Measurements from ENCODE around the gene PTPRB.

Gene PTPRB

DNA sequence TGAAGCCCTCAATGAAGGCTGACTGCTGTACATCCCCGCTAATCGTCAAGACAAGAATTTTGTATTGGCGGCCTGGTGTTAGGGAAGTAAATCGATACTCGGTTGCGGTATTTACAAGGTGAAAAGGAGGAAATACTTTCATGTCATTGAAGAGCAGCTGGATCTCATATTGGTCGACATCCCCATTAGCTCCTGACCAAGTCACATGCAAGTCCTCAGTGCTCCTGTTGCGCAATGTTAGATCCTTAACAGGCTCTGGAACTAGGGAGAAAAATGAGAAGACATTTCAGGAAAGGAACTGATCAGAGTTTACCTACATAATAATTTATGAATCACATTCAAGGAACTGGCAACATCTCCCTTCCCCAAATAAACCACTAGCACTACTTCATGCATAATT lies 66.2 kb downstream of the PTPRB start:
- no peaks in the 10 kb centered on the region for H3K36me3 ChIP-seq
- DNase-seq, result no peak
- no peak overlapping the region for H3K4me3 ChIP-seq
- no peaks in the 10 kb centered on the region for H3K27me3 ChIP-seq
- no peak overlapping the region for H3K27ac ChIP-seq
- TF ChIP-seq, protein P1, sequence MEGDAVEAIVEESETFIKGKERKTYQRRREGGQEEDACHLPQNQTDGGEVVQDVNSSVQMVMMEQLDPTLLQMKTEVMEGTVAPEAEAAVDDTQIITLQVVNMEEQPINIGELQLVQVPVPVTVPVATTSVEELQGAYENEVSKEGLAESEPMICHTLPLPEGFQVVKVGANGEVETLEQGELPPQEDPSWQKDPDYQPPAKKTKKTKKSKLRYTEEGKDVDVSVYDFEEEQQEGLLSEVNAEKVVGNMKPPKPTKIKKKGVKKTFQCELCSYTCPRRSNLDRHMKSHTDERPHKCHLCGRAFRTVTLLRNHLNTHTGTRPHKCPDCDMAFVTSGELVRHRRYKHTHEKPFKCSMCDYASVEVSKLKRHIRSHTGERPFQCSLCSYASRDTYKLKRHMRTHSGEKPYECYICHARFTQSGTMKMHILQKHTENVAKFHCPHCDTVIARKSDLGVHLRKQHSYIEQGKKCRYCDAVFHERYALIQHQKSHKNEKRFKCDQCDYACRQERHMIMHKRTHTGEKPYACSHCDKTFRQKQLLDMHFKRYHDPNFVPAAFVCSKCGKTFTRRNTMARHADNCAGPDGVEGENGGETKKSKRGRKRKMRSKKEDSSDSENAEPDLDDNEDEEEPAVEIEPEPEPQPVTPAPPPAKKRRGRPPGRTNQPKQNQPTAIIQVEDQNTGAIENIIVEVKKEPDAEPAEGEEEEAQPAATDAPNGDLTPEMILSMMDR (IDR thresholded peaks at IDR 0.05), result no peak
- H3K4me1 ChIP-seq, result no peaks in the 10 kb centered on the region
- intact Hi-C loops (cut with DNase I; ENCODE audit: low total_unique reads), result no loop called here
- no peaks in the 10 kb centered on the region for H3K9me3 ChIP-seq

DNA sequence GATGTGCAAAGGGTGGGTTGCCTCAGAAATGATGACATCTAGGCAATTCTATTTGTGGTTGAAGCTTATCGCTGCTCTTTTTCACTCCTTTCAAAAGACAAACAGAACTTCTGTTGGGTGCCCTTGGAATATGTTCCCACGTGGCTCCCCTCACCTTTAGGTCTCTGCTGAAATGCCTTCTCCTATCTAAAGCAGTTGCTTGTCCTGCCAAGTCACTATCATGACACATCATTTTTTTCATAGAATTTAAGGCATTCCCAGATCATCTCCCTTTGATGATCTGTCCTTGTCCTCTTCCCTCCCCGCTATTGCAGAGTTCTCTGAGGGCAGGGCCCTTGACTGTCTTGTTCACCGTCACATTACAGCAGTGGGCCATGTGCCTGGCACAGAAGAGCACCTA lies 75.7 kb downstream of the PTPRB start:
- no peak overlapping the region for H3K27ac ChIP-seq
- intact Hi-C loops (cut with DNase I; ENCODE audit: low total_unique reads), result no loop called here
- H3K9me3 ChIP-seq, result no peaks in the 10 kb centered on the region
- TF ChIP-seq, protein P1 (IDR thresholded peaks at IDR 0.05), result no peak
- no peak overlapping the region for H3K4me3 ChIP-seq
- H3K27me3 ChIP-seq, result no peaks in the 10 kb centered on the region
- no peaks in the 10 kb centered on the region for H3K36me3 ChIP-seq
- H3K4me1 ChIP-seq, result no peaks in the 10 kb centered on the region
- no peak for DNase-seq

DNA sequence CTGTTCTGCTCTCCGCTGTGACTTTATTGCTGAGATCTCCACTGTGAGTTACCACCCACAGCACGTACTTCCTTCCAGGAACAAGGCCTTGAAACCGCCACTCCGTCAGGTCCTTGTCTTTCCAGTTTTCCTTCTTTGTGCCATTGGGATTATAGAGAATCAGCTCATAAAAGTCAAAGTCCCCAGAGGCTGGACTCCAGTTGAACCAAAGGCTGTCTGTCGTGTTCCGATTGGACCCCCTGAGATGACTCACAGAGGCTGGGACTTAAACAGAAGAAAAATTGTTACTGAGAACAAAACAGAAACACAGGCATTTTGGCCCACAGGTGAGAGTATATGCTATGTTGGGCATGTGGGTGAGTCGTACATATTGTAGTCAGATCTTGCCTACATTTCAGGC lies 76.6 kb downstream of the PTPRB start:
- intact Hi-C loops (cut with DNase I; ENCODE audit: low total_unique reads), result no loop called here
- Histone ChIP-seq H3K36me3 (no peaks in the 10 kb centered on the region), H3K27ac (no peak overlapping the region), H3K4me1 (no peaks in the 10 kb centered on the region), H3K4me3 (no peak overlapping the region), H3K27me3 (no peaks in the 10 kb centered on the region), H3K9me3 (no peaks in the 10 kb centered on the region)
- no peak for DNase-seq
- TF ChIP-seq, protein P1 (IDR thresholded peaks at IDR 0.05), result no peak

DNA sequence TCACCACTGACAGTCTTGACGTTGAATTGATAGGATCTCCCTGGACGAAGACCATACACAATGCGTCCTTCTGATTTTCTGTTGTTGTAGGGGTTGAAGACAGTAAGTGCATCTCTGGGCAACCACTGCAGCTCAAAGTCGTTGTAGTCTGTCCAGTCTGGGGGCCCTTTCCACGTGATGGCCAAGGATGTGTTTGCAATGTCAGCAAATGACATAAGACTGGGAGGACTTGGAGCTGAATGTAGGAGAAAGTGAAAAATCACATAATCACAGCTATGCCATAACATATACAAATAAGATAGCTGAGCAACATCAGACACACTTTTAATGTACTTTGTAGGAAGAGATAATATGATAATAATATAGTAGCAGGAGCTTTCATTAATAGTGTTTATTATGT lies 77.8 kb downstream of the PTPRB start:
- no peak for DNase-seq
- intact Hi-C loops (cut with DNase I; ENCODE audit: low total_unique reads), result no loop called here
- no peak overlapping the region for H3K4me3 ChIP-seq
- H3K4me1 ChIP-seq, result no peaks in the 10 kb centered on the region
- TF ChIP-seq, protein P1 (IDR thresholded peaks at IDR 0.05), result no peak
- no peaks in the 10 kb centered on the region for H3K9me3 ChIP-seq
- H3K27me3 ChIP-seq, result no peaks in the 10 kb centered on the region
- no peaks in the 10 kb centered on the region for H3K36me3 ChIP-seq
- no peak overlapping the region for H3K27ac ChIP-seq

DNA sequence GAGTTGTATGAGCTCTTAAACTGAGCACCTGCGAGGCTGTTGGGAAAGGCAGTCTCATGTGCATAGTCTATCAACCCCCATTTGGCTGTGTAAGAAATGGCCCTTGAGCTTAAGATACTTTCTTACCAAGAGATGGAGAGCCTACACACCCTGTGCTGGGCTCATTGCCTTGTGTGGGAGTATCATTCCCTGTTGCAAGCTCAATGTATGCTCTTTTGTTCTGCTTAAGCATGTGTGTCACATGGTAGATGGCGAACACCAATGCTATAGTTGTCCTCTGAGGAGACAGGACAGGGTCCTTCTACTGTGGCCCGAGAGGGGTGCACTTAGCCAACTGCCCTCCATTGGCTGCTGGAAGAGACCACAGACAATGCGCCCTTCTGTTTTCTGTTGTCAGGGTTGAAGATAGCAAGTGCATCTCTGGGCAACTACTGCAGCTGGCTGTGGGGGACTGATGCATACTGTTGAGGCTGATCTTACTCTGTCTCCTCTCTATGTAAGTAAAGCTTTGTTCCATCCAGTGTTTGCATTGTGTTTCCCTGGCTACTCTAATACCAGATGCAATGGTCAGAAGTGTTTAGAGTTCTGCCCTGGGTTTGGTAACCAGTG lies 79.5 kb downstream of the PTPRB start:
- intact Hi-C loops (cut with DNase I; ENCODE audit: low total_unique reads), result no loop called here
- Histone ChIP-seq H3K4me3 (no peak overlapping the region), H3K27ac (no peak overlapping the region), H3K4me1 (no peaks in the 10 kb centered on the region), H3K27me3 (no peaks in the 10 kb centered on the region), H3K36me3 (no peaks in the 10 kb centered on the region), H3K9me3 (no peaks in the 10 kb centered on the region)
- TF ChIP-seq, protein P1 (IDR thresholded peaks at IDR 0.05), result no peak
- no peak for DNase-seq
